ENCODE measurements around the gene RNF217.

The RNF217 gene

GRCh38 chr6:125110056-125110455 is 147.8 kb downstream of the RNF217 start:
- no peak for FAIRE-seq

GRCh38 chr6:125111219-125111983 is 149.2 kb downstream of the RNF217 start:
- FAIRE-seq (no peak), DNase-seq (ENCODE audit: insufficient read length) (no peak)
- no peak for TF ChIP-seq POLR2AphosphoS5 (IDR thresholded peaks at IDR 0.05; ENCODE audit: low read depth, low read length)
- TF ChIP-seq POLR2A (IDR thresholded peaks at IDR 0.05; ENCODE audit: low read depth, low read length) = no peak
- no peak for TF ChIP-seq TAF1 (IDR thresholded peaks at IDR 0.05; ENCODE audit: borderline replicate concordance, low read depth, low read length)

More at GRCh38 chr6:125110056-125110455, 147.8 kb downstream of the RNF217 start:
- DNase-seq (ENCODE audit: insufficient read length) = no peak
- TF ChIP-seq TAF1 (IDR thresholded peaks at IDR 0.05; ENCODE audit: borderline replicate concordance, low read depth, low read length) (no peak), POLR2AphosphoS5 (IDR thresholded peaks at IDR 0.05; ENCODE audit: low read depth, low read length) (no peak), POLR2A (IDR thresholded peaks at IDR 0.05; ENCODE audit: low read depth, low read length) (no peak)

- no peak for DNase-seq (ENCODE audit: insufficient read length)
- TF ChIP-seq POLR2AphosphoS5 (IDR thresholded peaks at IDR 0.05; ENCODE audit: low read depth, low read length) (no peak), POLR2A (IDR thresholded peaks at IDR 0.05; ENCODE audit: low read depth, low read length) (no peak), TAF1 (IDR thresholded peaks at IDR 0.05; ENCODE audit: borderline replicate concordance, low read depth, low read length) (no peak)
- FAIRE-seq = no peak
Measured at GRCh38 chr6:125112934-125113333, 150.7 kb downstream of the RNF217 start.

- DNase-seq (ENCODE audit: insufficient read length) = no peak
- no peak for TF ChIP-seq POLR2A (IDR thresholded peaks at IDR 0.05; ENCODE audit: low read depth, low read length)
- FAIRE-seq = no peak
Measured at GRCh38 chr6:125114248-125114858, 152.1 kb downstream of the RNF217 start.

- TF ChIP-seq TAF1 (IDR thresholded peaks at IDR 0.05; ENCODE audit: borderline replicate concordance, low read depth, low read length) (no peak), POLR2AphosphoS5 (IDR thresholded peaks at IDR 0.05; ENCODE audit: low read depth, low read length) (no peak), POLR2A (IDR thresholded peaks at IDR 0.05; ENCODE audit: low read depth, low read length) (no peak)
- DNase-seq (ENCODE audit: insufficient read length) = no peak
- FAIRE-seq = no peak
Measured at GRCh38 chr6:125116170-125116569, 153.9 kb downstream of the RNF217 start.

- no peak for TF ChIP-seq TAF1 (IDR thresholded peaks at IDR 0.05; ENCODE audit: borderline replicate concordance, low read depth, low read length)
- no peak for DNase-seq (ENCODE audit: insufficient read length)
- FAIRE-seq = no peak
Measured at GRCh38 chr6:125116710-125117109, 154.5 kb downstream of the RNF217 start.

- no peak for FAIRE-seq
- TF ChIP-seq POLR2A (IDR thresholded peaks at IDR 0.05; ENCODE audit: low read depth, low read length) (no peak), POLR2AphosphoS5 (IDR thresholded peaks at IDR 0.05; ENCODE audit: low read depth, low read length) (no peak), TAF1 (IDR thresholded peaks at IDR 0.05; ENCODE audit: borderline replicate concordance, low read depth, low read length) (no peak)
- DNase-seq (ENCODE audit: insufficient read length) = no peak
Measured at GRCh38 chr6:125117818-125118217, 155.6 kb downstream of the RNF217 start.

GRCh38 chr6:125120054-125120590 is 157.9 kb downstream of the RNF217 start:
- DNase-seq (ENCODE audit: insufficient read length) (no peak), FAIRE-seq (no peak)
- TF ChIP-seq TAF1 (IDR thresholded peaks at IDR 0.05; ENCODE audit: borderline replicate concordance, low read depth, low read length) = no peak
- no peak for TF ChIP-seq POLR2A (IDR thresholded peaks at IDR 0.05; ENCODE audit: low read depth, low read length)
- no peak for TF ChIP-seq POLR2AphosphoS5 (IDR thresholded peaks at IDR 0.05; ENCODE audit: low read depth, low read length)

- DNase-seq (ENCODE audit: insufficient read length) (no peak), FAIRE-seq (no peak)
- TF ChIP-seq TAF1 (IDR thresholded peaks at IDR 0.05; ENCODE audit: borderline replicate concordance, low read depth, low read length) = no peak
- TF ChIP-seq POLR2AphosphoS5 (IDR thresholded peaks at IDR 0.05; ENCODE audit: low read depth, low read length) = no peak
- TF ChIP-seq POLR2A (IDR thresholded peaks at IDR 0.05; ENCODE audit: low read depth, low read length) = no peak
Measured at GRCh38 chr6:125121894-125122293, 159.7 kb downstream of the RNF217 start.

- no peak for DNase-seq (ENCODE audit: insufficient read length)
- no peak for FAIRE-seq
- TF ChIP-seq POLR2AphosphoS5 (IDR thresholded peaks at IDR 0.05; ENCODE audit: low read depth, low read length) (no peak), TAF1 (IDR thresholded peaks at IDR 0.05; ENCODE audit: borderline replicate concordance, low read depth, low read length) (no peak), POLR2A (IDR thresholded peaks at IDR 0.05; ENCODE audit: low read depth, low read length) (no peak)
Measured at GRCh38 chr6:125123051-125123450, 160.8 kb downstream of the RNF217 start.

GRCh38 chr6:125123468-125124048 is 161.3 kb downstream of the RNF217 start:
- FAIRE-seq (no peak), DNase-seq (ENCODE audit: insufficient read length) (no peak)
- no peak for TF ChIP-seq TAF1 (IDR thresholded peaks at IDR 0.05; ENCODE audit: borderline replicate concordance, low read depth, low read length)
- no peak for TF ChIP-seq POLR2AphosphoS5 (IDR thresholded peaks at IDR 0.05; ENCODE audit: low read depth, low read length)
- no peak for TF ChIP-seq POLR2A (IDR thresholded peaks at IDR 0.05; ENCODE audit: low read depth, low read length)

Data from GM12892 (cell line).